HEK293 (cell line): ENCODE measurements around the gene ANKS6.

Experiments used
- CTCF ChIA-PET: fragments of 350-600 bp; formaldehyde crosslinking; extraction: SDS; loops from one replicate; lab custom pipeline; 2021; ENCODE audit warnings: antibody characterized with exemption; lab: Yijun Ruan, JAX
- POLR2A ChIA-PET: fragments of 300-600 bp; formaldehyde crosslinking; extraction: SDS; loops from one replicate; lab custom pipeline; 2020; ENCODE audit warnings: antibody characterized with exemption, inconsistent platforms; lab: Yijun Ruan, JAX
- H3K27ac ChIP-seq: fragments of 200-500 bp; sonication (Bioruptor generic); 2 replicates; pipeline ENCODE4 v1.5.1; 2014; ENCODE audit warnings: low read depth, low read length, control low read depth, inconsistent platforms; ENCODE audit errors: extremely low read depth
- H3K36me3 ChIP-seq, 2 experiments: fragments of 200-500 bp in 1 of 2; sonication (Bioruptor generic) in 1 of 2; 1 replicate in 1 of 2; 2 replicates in 1 of 2; pipeline ENCODE4 v1.5.1; 2014 to 2017; ENCODE audit warnings: inconsistent platforms in 2 of 2, low read length in 2 of 2; ENCODE audit not compliant: control insufficient read depth in 2 of 2, insufficient read depth in 1 of 2
- H3K4me1 ChIP-seq: fragments of 200-500 bp; sonication (Bioruptor generic); 2 replicates; pipeline ENCODE4 v1.5.1; 2014; ENCODE audit warnings: mild to moderate bottlenecking, low read length, inconsistent platforms; ENCODE audit not compliant: control insufficient read depth, insufficient read depth
- H3K4me3 ChIP-seq: 2 replicates; pipeline ENCODE4 v1.5.1; 2011; ENCODE audit warnings: low read depth, mild to moderate bottlenecking, control low read depth, low read length, moderate library complexity
- H3K9me3 ChIP-seq: fragments of 200-500 bp; sonication (Bioruptor generic); 2 replicates; pipeline ENCODE4 v1.5.1; 2014; ENCODE audit warnings: low read depth, low read length, inconsistent platforms; ENCODE audit not compliant: control insufficient read depth, insufficient read depth
- HOXC10 ChIP-seq: sonication (generic); formaldehyde crosslinking; IDR thresholded peaks from 2 replicates; pipeline ENCODE4 v1.8.1; 2023; ENCODE audit warnings: mild to moderate bottlenecking, missing genetic modification reagents
- KLF17 ChIP-seq: fragments of 450-650 bp; formaldehyde crosslinking; IDR thresholded peaks from 2 replicates; pipeline ENCODE4 v1.5.1; 2016; ENCODE audit warnings: missing biosample characterization, missing genetic modification characterization
- SP7 ChIP-seq: fragments of 450-650 bp; formaldehyde crosslinking; IDR thresholded peaks from 2 replicates; pipeline ENCODE4 v1.5.1; 2016; ENCODE audit warnings: missing biosample characterization, missing genetic modification characterization
- ZBTB26 ChIP-seq: fragments of 450-650 bp; formaldehyde crosslinking; optimal IDR thresholded peaks from 2 replicates; pipeline ENCODE3; 2016; ENCODE audit warnings: missing biosample characterization, mild to moderate bottlenecking, missing genetic modification characterization
- ZNF10 ChIP-seq: fragments of 450-650 bp; formaldehyde crosslinking; IDR thresholded peaks from 2 replicates; pipeline ENCODE4 v1.5.1; 2017; ENCODE audit warnings: missing biosample characterization, missing genetic modification characterization
- ZNF274 ChIP-seq, 2 experiments: fragments of 200-500 bp in 1 of 2; fragments of 450-650 bp in 1 of 2; sonication (Bioruptor generic) in 1 of 2; formaldehyde crosslinking in 1 of 2; IDR thresholded peaks; 2 replicates each; pipeline versions ENCODE4 v1.5.1 to v1.6.1; 2014 to 2016; ENCODE audit warnings: borderline replicate concordance in 1 of 2, inconsistent platforms in 1 of 2, low read length in 1 of 2, missing biosample characterization in 1 of 2, missing genetic modification characterization in 1 of 2
- ZNF423 ChIP-seq: fragments of 450-650 bp; formaldehyde crosslinking; IDR thresholded peaks from 2 replicates; pipeline ENCODE4 v1.5.1; 2016; ENCODE audit warnings: missing biosample characterization, missing genetic modification characterization
- ZNF530 ChIP-seq: fragments of 450-650 bp; formaldehyde crosslinking; IDR thresholded peaks from 2 replicates; pipeline ENCODE4 v1.5.1; 2016; ENCODE audit warnings: low read depth, missing biosample characterization, missing genetic modification characterization
- ZNF585B ChIP-seq: fragments of 450-650 bp; formaldehyde crosslinking; IDR thresholded peaks from 2 replicates; pipeline ENCODE4 v1.5.1; 2016; ENCODE audit warnings: missing biosample characterization, missing genetic modification characterization
- ZNF623 ChIP-seq: fragments of 450-650 bp; formaldehyde crosslinking; IDR thresholded peaks from 2 replicates; pipeline ENCODE4 v1.5.1; 2016; ENCODE audit warnings: missing biosample characterization, missing genetic modification characterization
- ZNF626 ChIP-seq: fragments of 450-650 bp; sonication (Bioruptor Pico); formaldehyde crosslinking; IDR thresholded peaks from 2 replicates; pipeline ENCODE4 v1.5.1; 2018; ENCODE audit warnings: missing biosample characterization, missing genetic modification characterization, inconsistent platforms
- ZNF776 ChIP-seq: fragments of 450-650 bp; formaldehyde crosslinking; IDR thresholded peaks from 2 replicates; pipeline ENCODE4 v1.5.0; 2017; ENCODE audit warnings: missing biosample characterization, missing genetic modification characterization, borderline replicate concordance
- ZNF792 ChIP-seq: fragments of 450-650 bp; formaldehyde crosslinking; IDR thresholded peaks from 2 replicates; pipeline ENCODE4 v1.5.1; 2016; ENCODE audit warnings: missing biosample characterization, missing genetic modification characterization
- ZSCAN23 ChIP-seq: fragments of 450-650 bp; formaldehyde crosslinking; IDR thresholded peaks from 2 replicates; pipeline ENCODE4 v1.5.1; 2016; ENCODE audit warnings: missing biosample characterization, missing genetic modification characterization
- TF ChIP-seq, protein P1 (sequence below): fragments of 450-650 bp; formaldehyde crosslinking; IDR thresholded peaks from 2 replicates; pipeline ENCODE4; 2016; ENCODE audit warnings: missing biosample characterization, missing genetic modification characterization
- TF ChIP-seq, protein P2 (sequence below): fragments of 450-650 bp; formaldehyde crosslinking; IDR thresholded peaks from 2 replicates; pipeline ENCODE4 v1.5.1; 2016; ENCODE audit warnings: missing biosample characterization, missing genetic modification characterization, borderline replicate concordance

The ANKS6 gene

GRCh38 chr9:98784831-98785806 is 11.2 kb downstream of the ANKS6 start:
- no peak overlapping the region for H3K27ac ChIP-seq
- no peaks in the 10 kb centered on the region for H3K4me1 ChIP-seq
- ChIA-PET CTCF (interaction anchor here (0.6 to 2.7 kb wide), 6 partner anchors 9 to 336 kb away, joined by 3 to 20 read pairs (median 4); no protein-coding TSS in a partner anchor), POLR2A (no interaction called here)
- H3K4me3 ChIP-seq, result no peak overlapping the region
- TF ChIP-seq ZNF776 (no peak), ZNF585B (tag by site-specific recombination) (no peak), SP7 (tag by site-specific recombination) (no peak), ZSCAN23 (no peak)
- H3K9me3 ChIP-seq, result no peaks in the 10 kb centered on the region
- H3K36me3 ChIP-seq, result peaks cover 6 to 81% of the 10 kb centered on the region in 2 experiments; a peak in 2 of 3 replicates

- ChIA-PET CTCF (interaction anchor here (0.8 to 2.7 kb wide), 2 partner anchors 8 to 13 kb away, joined by 3 to 20 read pairs; partner anchors contain the start of gene ANKS6), POLR2A (no interaction called here)
- Histone ChIP-seq H3K9me3 (no peaks in the 10 kb centered on the region), H3K4me3 (no peak overlapping the region), H3K27ac (no peak overlapping the region), H3K36me3 (peaks cover 3 to 72% of the 10 kb centered on the region in 2 experiments; a peak in 2 of 3 replicates), H3K4me1 (no peaks in the 10 kb centered on the region)
- no peak for TF ChIP-seq ZNF623 (tag by site-specific recombination)
- no peak for TF ChIP-seq ZNF530
- TF ChIP-seq ZNF626 (tag by site-specific recombination), result no peak
- TF ChIP-seq, protein P1, sequence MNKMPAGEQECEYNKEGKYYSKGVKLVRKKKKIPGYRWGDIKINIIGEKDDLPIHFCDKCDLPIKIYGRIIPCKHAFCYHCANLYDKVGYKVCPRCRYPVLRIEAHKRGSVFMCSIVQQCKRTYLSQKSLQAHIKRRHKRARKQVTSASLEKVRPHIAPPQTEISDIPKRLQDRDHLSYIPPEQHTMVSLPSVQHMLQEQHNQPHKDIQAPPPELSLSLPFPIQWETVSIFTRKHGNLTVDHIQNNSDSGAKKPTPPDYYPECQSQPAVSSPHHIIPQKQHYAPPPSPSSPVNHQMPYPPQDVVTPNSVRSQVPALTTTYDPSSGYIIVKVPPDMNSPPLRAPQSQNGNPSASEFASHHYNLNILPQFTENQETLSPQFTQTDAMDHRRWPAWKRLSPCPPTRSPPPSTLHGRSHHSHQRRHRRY (tag by site-specific recombination), result no peak
- no peak for TF ChIP-seq ZNF274 (IDR thresholded peaks at IDR 0.05; ENCODE audit: low read length)
- TF ChIP-seq ZNF274 (tag by site-specific recombination; IDR thresholded peaks at IDR 0.05; ENCODE audit: borderline replicate concordance), result no peak
- TF ChIP-seq KLF17 (tag by site-specific recombination), result no peak
- TF ChIP-seq HOXC10 (CRISPR knock-in tag), result no peak
- no peak for TF ChIP-seq ZNF10 (tag by site-specific recombination)
- TF ChIP-seq ZBTB26 (tag by site-specific recombination), result no peak
- TF ChIP-seq ZNF792, result no peak
- TF ChIP-seq, protein P2, sequence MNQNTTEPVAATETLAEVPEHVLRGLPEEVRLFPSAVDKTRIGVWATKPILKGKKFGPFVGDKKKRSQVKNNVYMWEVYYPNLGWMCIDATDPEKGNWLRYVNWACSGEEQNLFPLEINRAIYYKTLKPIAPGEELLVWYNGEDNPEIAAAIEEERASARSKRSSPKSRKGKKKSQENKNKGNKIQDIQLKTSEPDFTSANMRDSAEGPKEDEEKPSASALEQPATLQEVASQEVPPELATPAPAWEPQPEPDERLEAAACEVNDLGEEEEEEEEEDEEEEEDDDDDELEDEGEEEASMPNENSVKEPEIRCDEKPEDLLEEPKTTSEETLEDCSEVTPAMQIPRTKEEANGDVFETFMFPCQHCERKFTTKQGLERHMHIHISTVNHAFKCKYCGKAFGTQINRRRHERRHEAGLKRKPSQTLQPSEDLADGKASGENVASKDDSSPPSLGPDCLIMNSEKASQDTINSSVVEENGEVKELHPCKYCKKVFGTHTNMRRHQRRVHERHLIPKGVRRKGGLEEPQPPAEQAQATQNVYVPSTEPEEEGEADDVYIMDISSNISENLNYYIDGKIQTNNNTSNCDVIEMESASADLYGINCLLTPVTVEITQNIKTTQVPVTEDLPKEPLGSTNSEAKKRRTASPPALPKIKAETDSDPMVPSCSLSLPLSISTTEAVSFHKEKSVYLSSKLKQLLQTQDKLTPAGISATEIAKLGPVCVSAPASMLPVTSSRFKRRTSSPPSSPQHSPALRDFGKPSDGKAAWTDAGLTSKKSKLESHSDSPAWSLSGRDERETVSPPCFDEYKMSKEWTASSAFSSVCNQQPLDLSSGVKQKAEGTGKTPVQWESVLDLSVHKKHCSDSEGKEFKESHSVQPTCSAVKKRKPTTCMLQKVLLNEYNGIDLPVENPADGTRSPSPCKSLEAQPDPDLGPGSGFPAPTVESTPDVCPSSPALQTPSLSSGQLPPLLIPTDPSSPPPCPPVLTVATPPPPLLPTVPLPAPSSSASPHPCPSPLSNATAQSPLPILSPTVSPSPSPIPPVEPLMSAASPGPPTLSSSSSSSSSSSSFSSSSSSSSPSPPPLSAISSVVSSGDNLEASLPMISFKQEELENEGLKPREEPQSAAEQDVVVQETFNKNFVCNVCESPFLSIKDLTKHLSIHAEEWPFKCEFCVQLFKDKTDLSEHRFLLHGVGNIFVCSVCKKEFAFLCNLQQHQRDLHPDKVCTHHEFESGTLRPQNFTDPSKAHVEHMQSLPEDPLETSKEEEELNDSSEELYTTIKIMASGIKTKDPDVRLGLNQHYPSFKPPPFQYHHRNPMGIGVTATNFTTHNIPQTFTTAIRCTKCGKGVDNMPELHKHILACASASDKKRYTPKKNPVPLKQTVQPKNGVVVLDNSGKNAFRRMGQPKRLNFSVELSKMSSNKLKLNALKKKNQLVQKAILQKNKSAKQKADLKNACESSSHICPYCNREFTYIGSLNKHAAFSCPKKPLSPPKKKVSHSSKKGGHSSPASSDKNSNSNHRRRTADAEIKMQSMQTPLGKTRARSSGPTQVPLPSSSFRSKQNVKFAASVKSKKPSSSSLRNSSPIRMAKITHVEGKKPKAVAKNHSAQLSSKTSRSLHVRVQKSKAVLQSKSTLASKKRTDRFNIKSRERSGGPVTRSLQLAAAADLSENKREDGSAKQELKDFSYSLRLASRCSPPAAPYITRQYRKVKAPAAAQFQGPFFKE, result no peak
- TF ChIP-seq ZNF423 (tag by site-specific recombination), result no peak
These were observed 12.7 kb downstream of the ANKS6 start for GRCh38 chr9:98783518-98784226.
